ENCODE data around the gene NSD1. TPM values are rescaled to one million over a fixed set of nuclear protein-coding genes. Genes with fewer than 3 reads are reported as not detected.
"Not testable (repeated sequence)": the region's sequence is repeated elsewhere in the genome, so short reads cannot be mapped to it uniquely, and the experiment has no call there.

The NSD1 gene
- total RNA-seq, 1 experiment from 2014 or later: 27.0 TPM

DNA sequence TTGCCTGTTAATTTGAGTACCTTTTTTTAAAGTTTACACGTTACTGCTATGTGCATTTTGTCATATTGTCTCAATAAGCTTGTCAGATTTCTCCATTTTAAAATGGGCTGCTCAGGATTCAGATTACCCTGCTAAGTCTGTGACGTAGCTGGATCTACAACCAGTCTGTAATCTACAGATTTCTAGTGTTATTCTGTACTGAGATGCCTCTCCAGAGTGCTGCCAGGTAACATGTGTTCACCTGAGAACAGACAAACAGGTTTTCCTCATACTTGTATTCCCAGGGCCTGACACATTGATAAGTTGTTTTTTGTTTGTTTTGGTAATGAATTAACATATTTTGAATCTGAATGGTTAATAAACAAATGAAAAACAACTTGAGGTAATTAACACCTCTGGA is 154.6 kb downstream of the NSD1 start:
- no peak for DNase-seq (ENCODE audit: low read depth)

GRCh38 chr5:177290816-177291596 is 157.4 kb downstream of the NSD1 start:
- DNase-seq (ENCODE audit: low read depth): no peak

- DNase-seq (ENCODE audit: low read depth): no peak
Measured at GRCh38 chr5:177291735-177292134, 158.2 kb downstream of the NSD1 start.

DNA sequence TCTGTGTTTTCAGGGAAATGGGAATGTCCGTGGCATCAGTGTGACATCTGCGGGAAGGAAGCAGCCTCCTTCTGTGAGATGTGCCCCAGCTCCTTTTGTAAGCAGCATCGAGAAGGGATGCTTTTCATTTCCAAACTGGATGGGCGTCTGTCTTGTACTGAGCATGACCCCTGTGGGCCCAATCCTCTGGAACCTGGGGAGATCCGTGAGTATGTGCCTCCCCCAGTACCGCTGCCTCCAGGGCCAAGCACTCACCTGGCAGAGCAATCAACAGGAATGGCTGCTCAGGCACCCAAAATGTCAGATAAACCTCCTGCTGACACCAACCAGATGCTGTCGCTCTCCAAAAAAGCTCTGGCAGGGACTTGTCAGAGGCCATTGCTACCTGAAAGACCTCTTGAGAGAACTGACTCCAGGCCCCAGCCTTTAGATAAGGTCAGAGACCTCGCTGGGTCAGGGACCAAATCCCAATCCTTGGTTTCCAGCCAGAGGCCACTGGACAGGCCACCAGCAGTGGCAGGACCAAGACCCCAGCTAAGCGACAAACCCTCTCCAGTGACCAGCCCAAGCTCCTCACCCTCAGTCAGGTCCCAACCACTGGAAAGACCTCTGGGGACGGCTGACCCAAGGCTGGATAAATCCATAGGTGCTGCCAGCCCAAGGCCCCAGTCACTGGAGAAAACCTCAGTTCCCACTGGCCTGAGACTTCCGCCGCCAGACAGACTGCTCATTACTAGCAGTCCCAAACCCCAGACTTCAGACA is 160.4 kb downstream of the NSD1 start:
- no peak for DNase-seq (ENCODE audit: low read depth)

DNA sequence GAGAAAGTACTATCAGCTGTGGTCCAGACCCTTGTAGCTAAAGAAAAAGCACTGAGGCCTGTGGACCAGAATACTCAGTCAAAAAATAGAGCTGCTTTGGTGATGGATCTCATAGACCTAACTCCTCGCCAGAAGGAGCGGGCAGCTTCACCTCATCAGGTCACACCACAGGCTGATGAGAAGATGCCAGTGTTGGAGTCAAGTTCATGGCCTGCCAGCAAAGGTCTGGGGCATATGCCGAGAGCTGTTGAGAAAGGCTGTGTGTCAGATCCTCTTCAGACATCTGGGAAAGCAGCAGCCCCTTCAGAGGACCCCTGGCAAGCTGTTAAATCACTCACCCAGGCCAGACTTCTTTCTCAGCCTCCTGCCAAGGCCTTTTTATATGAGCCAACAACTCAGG is 161.1 kb downstream of the NSD1 start:
- no peak for DNase-seq (ENCODE audit: low read depth)

- no peak for DNase-seq (ENCODE audit: low read depth)
Measured at GRCh38 chr5:177295924-177296323, 162.4 kb downstream of the NSD1 start.

- DNase-seq (ENCODE audit: low read depth): no peak
Measured at GRCh38 chr5:177296581-177296980, 163.0 kb downstream of the NSD1 start.

- DNase-seq (ENCODE audit: low read depth): no peak
Measured at GRCh38 chr5:177297922-177298321, 164.3 kb downstream of the NSD1 start.

- DNase-seq (ENCODE audit: low read depth): no peak
Measured at GRCh38 chr5:177299697-177300096, 166.1 kb downstream of the NSD1 start.

DNA sequence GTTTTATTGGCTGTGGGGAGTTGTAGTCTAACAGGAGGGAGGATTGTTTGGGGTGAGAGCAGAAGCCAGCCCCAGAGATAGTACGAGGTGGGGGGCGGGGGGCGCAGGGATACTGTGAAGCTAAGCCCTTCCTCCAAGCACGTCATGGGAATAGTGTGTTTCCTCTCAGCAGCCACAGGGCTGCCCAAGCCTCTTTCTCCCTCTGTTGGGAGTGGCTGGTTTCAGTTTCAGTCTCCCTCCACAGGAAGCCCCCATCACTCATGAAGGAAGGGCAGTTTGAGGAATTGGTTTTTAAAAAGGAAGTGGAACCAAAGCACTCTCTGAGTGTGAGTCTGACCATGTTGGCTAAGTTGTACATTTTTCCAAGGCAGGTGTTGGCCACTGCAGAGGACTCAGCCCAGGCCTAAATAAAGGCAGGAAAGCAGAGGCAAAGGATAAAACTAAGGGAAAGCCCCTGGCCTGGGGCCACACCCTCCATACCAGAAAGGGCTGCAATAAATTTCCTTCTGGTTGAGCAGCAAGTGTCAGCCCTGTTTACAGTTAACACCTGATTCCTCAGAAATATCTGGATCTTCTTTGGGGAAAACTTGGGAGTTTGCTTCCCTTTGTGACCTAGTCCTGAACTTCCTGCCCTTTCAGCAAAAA is 166.8 kb downstream of the NSD1 start:
- peak; percentile 64 for DNase-seq (ENCODE audit: low read depth)

DNA sequence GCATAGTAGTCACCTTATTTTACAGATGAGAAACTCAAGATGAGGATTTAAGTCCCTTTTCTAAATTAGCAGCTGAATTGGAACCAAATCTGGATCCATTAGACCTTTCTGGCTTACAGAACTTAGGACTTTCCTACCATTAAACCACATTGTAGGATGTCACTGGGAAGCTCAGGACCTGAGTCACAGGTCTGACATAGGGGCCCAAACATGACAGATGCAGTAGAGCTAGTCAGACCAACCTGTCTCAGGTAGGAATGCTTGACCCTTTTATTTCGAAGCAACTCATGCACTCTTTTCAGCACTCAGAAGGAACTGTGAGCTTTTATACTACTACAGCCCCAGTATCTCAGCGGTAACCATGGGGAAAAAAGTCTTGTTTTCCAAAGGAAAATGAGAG is 167.4 kb downstream of the NSD1 start:
- no peak for DNase-seq (ENCODE audit: low read depth)

DNA sequence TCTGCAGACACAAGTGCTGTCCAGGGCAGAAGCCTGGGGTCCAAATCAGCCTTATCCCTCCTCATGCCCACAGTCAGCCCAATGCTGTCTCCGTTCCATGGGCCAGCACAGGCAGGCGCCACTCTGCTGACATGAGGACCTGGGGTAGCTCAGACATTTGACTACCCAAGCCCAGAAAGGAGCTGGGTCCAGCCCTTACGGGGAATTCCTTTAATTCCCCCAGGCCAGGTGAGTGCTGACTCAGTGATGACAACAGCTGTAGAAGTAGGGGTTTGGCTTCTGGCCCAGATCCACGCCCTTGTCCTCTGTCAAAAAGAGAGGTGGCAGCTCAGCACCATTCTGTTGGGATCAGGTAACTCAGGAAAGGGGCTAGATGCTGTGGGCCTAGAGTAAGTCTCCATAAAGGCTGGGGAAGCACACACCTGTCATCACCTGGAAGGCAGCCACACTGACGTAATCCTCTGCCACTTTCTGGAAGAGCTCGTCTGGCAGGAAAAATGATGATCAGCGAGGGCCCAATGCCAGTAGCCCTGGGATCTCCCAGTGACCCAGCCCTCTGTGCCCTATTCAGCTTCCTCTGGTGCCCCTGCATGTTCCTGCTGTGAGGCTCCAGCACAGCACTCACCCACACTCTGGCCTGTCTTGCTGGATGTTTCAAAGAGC is 168.1 kb downstream of the NSD1 start:
- DNase-seq (ENCODE audit: low read depth): no peak

- DNase-seq (ENCODE audit: low read depth): no peak
Measured at GRCh38 chr5:177302354-177303110, 169.0 kb downstream of the NSD1 start.

DNA sequence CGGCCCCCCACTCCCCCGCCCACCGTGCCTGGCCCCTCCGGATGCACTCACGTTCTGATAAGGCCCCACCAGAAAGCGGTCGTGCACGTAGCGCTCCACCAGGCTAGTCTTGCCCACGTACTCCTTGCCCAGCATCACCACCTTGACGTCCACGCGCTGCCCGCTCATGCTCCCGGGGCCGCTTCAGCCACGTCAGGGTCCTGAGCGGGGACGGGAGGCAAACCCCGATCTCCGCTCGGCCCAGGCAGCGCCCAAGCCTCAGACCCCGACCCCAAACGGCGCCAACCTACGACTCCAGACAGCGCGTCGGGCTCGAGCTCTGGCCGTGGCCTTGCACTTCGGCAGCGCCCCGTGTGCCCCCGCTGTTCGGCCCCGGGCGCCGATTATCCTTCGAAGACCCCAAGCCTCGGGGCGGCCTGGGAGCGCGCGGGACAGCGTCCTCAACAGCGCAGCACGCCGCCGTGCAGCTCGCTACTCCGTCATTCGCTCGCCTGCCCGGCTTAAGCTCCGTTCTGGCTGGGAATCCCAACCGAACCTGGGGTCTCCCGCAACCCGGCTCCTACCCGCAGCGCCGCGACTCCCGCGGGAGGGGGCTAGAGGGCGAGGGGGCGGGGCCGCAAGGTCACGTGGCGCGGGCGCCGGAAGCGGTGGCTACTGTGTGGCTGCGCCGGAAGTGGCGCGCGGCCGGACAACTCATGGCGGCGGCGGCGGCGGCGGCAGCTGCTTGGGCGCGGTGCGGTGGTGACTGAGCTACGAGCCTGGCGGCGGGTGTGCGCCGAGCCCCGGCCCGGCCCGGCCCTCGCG is 169.8 kb downstream of the NSD1 start, which contains the start of the genes PRELID1 and RAB24:
TSS of gene PRELID1 (plus strand) at position 679 of the 804 bp plus-strand sequence. CDS start 187 bp downstream, outside the sequence.
TSS of gene RAB24 (minus strand) at position 599 of the 804 bp plus-strand sequence. CDS start at position 168, 431 bp downstream.
- peak; percentile 80 for DNase-seq (ENCODE audit: low read depth)

GRCh38 chr5:177303925-177304391 is 170.4 kb downstream of the NSD1 start:
- DNase-seq (ENCODE audit: low read depth): no peak

DNA sequence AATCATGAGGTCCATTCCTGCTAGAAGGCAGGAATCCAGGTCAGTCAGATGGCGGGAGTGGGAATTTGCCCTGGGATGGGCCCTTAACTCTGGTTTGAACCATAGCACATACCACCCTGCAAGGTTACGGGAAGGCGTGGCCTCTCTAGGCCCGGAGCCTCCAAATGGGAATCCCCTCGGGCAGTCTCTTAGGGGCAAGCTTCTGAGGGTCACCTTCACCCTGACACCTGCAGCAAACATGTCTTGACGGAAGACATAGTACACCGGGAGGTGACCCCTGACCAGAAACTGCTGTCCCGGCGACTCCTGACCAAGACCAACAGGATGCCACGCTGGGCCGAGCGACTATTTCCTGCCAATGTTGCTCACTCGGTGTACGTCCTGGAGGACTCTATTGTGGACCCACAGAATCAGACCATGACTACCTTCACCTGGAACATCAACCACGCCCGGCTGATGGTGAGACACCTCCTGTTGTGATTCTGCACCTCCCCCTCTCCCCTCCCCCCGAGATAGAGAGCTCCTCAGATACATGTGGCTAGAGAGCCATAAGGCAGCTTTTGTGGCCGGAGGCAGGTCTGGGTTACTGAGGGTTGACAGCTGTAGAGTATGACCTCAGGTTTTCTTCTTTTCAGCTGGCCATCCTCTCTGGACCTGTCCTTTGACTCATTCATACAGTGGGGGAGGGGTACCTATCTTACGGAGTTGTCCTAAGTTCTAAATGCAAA is 171.0 kb downstream of the NSD1 start:
- DNase-seq (ENCODE audit: low read depth): peak; percentile 81

DNA sequence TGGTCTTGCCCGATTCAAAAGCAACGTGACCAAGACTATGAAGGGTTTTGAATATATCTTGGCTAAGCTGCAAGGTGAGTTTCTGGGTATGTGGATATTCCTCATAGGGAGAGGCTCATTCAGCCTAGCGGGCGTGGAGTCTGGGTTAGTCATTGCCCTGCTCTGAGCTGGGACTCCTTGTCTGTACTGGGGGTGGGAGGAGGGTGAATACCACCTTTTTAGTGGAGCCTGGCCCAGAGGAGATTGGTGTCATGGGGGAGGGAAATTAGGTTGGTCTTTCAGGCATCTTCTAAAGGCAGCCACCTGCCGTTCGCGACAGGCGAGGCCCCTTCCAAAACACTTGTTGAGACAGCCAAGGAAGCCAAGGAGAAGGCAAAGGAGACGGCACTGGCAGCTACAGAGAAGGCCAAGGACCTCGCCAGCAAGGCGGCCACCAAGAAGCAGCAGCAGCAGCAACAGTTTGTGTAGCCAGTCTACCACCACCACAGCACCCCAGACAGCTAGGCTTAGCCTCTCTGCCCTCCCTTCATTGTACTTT is 172.6 kb downstream of the NSD1 start:
- DNase-seq (ENCODE audit: low read depth): not testable (repeated sequence)

GRCh38 chr5:177306674-177307543 is 173.3 kb downstream of the NSD1 start:
- no peak for DNase-seq (ENCODE audit: low read depth)

All from LHCN-M2 (cell line).